Transverse colon (tissue), 4 donors: ENCODE data around the gene PCIF1. TPM values are rescaled to one million over a fixed set of nuclear protein-coding genes. Genes with fewer than 3 reads are reported as not detected.

Experiments used
- DNase-seq: peaks from one replicate; pipeline ENCODE4 v3.0.0-alpha.2; 2019
- H3K27ac ChIP-seq, 4 donors: fragments of 200-600 bp; sonication (generic); 2 replicates each; pipeline ENCODE4 v1.5.1; 2016 to 2018; ENCODE audit warnings: inconsistent platforms in 4 of 4
- H3K27me3 ChIP-seq: fragments of 200-600 bp; sonication (generic); 2 replicates; pipeline ENCODE4 v1.5.1; 2017; ENCODE audit warnings: inconsistent platforms
- H3K36me3 ChIP-seq, 4 donors: fragments of 200-600 bp; sonication (generic); 2 replicates each; pipeline ENCODE4 v1.5.1; 2017 to 2019; ENCODE audit warnings: inconsistent platforms in 4 of 4
- H3K4me1 ChIP-seq, 4 donors: fragments of 200-600 bp; sonication (generic); 2 replicates each; pipeline ENCODE4 v1.5.1; 2017 to 2020; ENCODE audit warnings: inconsistent platforms in 4 of 4
- H3K4me3 ChIP-seq, 4 donors: fragments of 200-600 bp; sonication (generic); 1 replicate in 1 of 4; 2 replicates in 3 of 4; pipeline versions ENCODE4 v1.5.1 to v1.6.1; 2017 to 2019; ENCODE audit warnings: inconsistent platforms in 4 of 4
- H3K9me3 ChIP-seq, 2 donors: fragments of 200-600 bp; sonication (generic); 2 replicates each; pipeline ENCODE4 v1.5.1; 2017 to 2019; ENCODE audit warnings: inconsistent platforms in 2 of 2
- EP300 ChIP-seq: sonication (generic); formaldehyde crosslinking; IDR thresholded peaks from one replicate; pipeline ENCODE4 v1.6.1; 2017; ENCODE audit warnings: antibody characterized with exemption, low read depth
- POLR2A ChIP-seq: fragments of 450-650 bp; IDR thresholded peaks from one replicate; pipeline ENCODE4 v1.6.1; 2016; ENCODE audit warnings: antibody characterized with exemption, mild to moderate bottlenecking, moderate library complexity
- POLR2AphosphoS5 ChIP-seq, 3 donors: sonication (generic); formaldehyde crosslinking; IDR thresholded peaks; one replicate each; pipeline ENCODE4 v1.6.1; 2016; ENCODE audit warnings: antibody characterized with exemption in 3 of 3
- WGBS, 2 donors: methylation state at CpG; one replicate each; pipeline ENCODE4 v1.1.5; 2018; ENCODE audit warnings: low coverage in 1 of 2; 5-methylcytosine and 5-hydroxymethylcytosine counted together
- in situ Hi-C, 4 donors: fragments of 200-750 bp; cut with MboI; loops; one replicate each; pipeline versions ENCODE4 v1.15.0 to v1.15.1; 2017; ENCODE audit warnings: low sequenced_read_pairs in 3 of 4, low pct_ligation_motif_present in 1 of 4, low pct_unique_long_range_greater_than_20kb in 1 of 4
- intact Hi-C: fragments of 100-400 bp; cut with DNase I; formaldehyde crosslinking; loops from one replicate; pipeline ENCODE4 v1.15.1; 2023; ENCODE audit warnings: low total_unique reads
- total RNA-seq, 4 donors: library from RNA; depleted of rRNA; stranded (reverse); fragments of >200 nt; gene quantifications; one replicate each; pipeline ENCODE4 v1.1.0, GENCODE V29; 2016
- TF ChIP-seq, protein P1 (sequence below), 5 experiments: fragments of 200-600 bp in 3 of 5; fragments of 450-650 bp in 2 of 5; sonication (generic) in 3 of 5; IDR thresholded peaks; 1 replicate in 2 of 5; 2 replicates in 3 of 5; pipeline ENCODE4 v1.5.1; 2016 to 2017; ENCODE audit warnings: antibody characterized with exemption in 5 of 5, inconsistent platforms in 3 of 5, mild to moderate bottlenecking in 2 of 5, moderate library complexity in 1 of 5

Gene PCIF1
- total RNA-seq, 4 donors from 2014 or later = 23.5 to 52.0 (median 32.0) TPM

DNA sequence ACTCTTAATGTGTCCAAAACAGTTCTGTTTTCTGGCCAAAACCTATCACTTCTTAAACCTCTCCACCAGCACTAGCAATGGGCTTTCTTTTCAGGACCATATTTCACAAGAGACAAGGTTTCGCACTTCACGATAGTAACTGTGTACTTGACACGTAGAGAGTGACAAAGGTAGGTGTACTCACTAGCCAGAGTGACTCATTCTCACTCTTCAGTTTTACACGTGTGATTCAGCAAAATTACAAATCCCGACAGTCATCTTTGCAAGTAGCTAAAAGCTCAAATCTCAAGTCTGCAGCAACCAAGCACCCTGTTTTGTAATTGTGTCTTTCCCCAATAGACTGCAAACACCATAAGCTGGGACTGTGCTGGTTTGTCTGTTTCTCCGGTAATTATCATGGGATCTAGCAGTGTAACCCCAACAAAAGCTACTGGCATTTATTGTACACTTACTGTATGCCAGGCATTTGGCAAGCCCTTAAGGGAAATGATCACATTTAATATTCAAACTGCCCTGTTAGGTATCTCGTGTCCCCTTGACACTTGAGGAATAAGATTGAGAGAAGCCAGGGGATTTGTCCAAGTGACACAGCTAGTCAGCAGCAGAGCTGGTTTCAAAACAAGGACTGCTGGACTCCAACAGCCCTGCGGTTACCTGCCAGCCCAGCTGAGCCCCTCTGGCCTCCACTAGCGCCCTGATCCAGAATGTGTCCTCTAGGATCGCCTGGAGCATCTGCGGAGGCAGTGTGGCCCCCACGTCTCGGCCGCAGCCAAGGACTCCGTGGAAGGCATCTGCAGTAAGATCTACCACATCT, 9.9 kb downstream of the PCIF1 start:
- in situ Hi-C loops (loop anchor here in 1 of 4 donors (10.0 kb wide), 1 partner anchor 120 kb away; the partner anchor contains the start of gene TNNC2), intact Hi-C loops (no loop called here)
- WGBS, 2 donors = 82 to 100% methylated on average over 2 to 15 of the region's 15 CpGs
- peaks cover 0 to 14% (median 0%) of the 10 kb centered on the region in 4 donors for H3K4me1 ChIP-seq
- no peak overlapping the region for H3K27ac ChIP-seq
- peaks cover 0 to 78% (median 34%) of the 10 kb centered on the region in 4 donors for H3K36me3 ChIP-seq
- no peaks in the 10 kb centered on the region for H3K27me3 ChIP-seq
- DNase-seq = no peak
- TF ChIP-seq EP300 (no peak), POLR2A (no peak), POLR2AphosphoS5 (IDR thresholded peaks at IDR 0.05) (no peak)
- TF ChIP-seq, protein P1, sequence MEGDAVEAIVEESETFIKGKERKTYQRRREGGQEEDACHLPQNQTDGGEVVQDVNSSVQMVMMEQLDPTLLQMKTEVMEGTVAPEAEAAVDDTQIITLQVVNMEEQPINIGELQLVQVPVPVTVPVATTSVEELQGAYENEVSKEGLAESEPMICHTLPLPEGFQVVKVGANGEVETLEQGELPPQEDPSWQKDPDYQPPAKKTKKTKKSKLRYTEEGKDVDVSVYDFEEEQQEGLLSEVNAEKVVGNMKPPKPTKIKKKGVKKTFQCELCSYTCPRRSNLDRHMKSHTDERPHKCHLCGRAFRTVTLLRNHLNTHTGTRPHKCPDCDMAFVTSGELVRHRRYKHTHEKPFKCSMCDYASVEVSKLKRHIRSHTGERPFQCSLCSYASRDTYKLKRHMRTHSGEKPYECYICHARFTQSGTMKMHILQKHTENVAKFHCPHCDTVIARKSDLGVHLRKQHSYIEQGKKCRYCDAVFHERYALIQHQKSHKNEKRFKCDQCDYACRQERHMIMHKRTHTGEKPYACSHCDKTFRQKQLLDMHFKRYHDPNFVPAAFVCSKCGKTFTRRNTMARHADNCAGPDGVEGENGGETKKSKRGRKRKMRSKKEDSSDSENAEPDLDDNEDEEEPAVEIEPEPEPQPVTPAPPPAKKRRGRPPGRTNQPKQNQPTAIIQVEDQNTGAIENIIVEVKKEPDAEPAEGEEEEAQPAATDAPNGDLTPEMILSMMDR (IDR thresholded peaks at IDR 0.05) = no peak
- H3K4me3 ChIP-seq = no peak overlapping the region
- H3K9me3 ChIP-seq = no peaks in the 10 kb centered on the region

- Histone ChIP-seq H3K27me3 (no peaks in the 10 kb centered on the region), H3K4me1 (peaks cover 0 to 14% (median 0%) of the 10 kb centered on the region in 4 donors), H3K4me3 (no peak overlapping the region), H3K9me3 (no peaks in the 10 kb centered on the region), H3K27ac (peak overlapping the region in 1 of 4 donors; percentile 51), H3K36me3 (peaks cover 0 to 75% (median 31%) of the 10 kb centered on the region in 4 donors)
- 87 to 90% methylated on average over 4 to 19 of the region's 19 CpGs for WGBS, 2 donors
- intact Hi-C loops = no loop called here
- DNase-seq = no peak
- no peak for TF ChIP-seq POLR2AphosphoS5 (IDR thresholded peaks at IDR 0.05)
- TF ChIP-seq POLR2A = no peak
- TF ChIP-seq, protein P1 (IDR thresholded peaks at IDR 0.05) = no peak
- no peak for TF ChIP-seq EP300
- in situ Hi-C loops = loop anchor here in 1 of 4 donors (10.0 kb wide), 1 partner anchor 120 kb away; the partner anchor contains the start of gene TNNC2
These were observed 10.6 kb downstream of the PCIF1 start for GRCh38 chr20:45944965-45945677.

GRCh38 chr20:45945678-45946148, 11.2 kb downstream of the PCIF1 start:
- peak overlapping the region in 3 of 4 donors; percentile 35 to 53 (median 51) for H3K27ac ChIP-seq
- in situ Hi-C loops = loop anchor here in 1 of 4 donors (10.0 kb wide), 1 partner anchor 121 kb away; the partner anchor contains the start of gene TNNC2
- no peaks in the 10 kb centered on the region for H3K9me3 ChIP-seq

More at GRCh38 chr20:45945678-45946148, 11.2 kb downstream of the PCIF1 start:
- intact Hi-C loops = no loop called here
- H3K4me3 ChIP-seq = no peak overlapping the region
- peaks cover 0 to 14% (median 0%) of the 10 kb centered on the region in 4 donors for H3K4me1 ChIP-seq
- no peaks in the 10 kb centered on the region for H3K27me3 ChIP-seq
- TF ChIP-seq POLR2A = no peak
- no peak for TF ChIP-seq EP300
- no peak for TF ChIP-seq POLR2AphosphoS5 (IDR thresholded peaks at IDR 0.05)
- TF ChIP-seq, protein P1 (IDR thresholded peaks at IDR 0.05) = no peak
- WGBS, 2 donors = 80% methylated on average over 13 of the region's 13 CpGs; no CpG with 5 or more reads in 1 of the 2 donors
- no peak for DNase-seq
- peaks cover 0 to 71% (median 28%) of the 10 kb centered on the region in 4 donors for H3K36me3 ChIP-seq
